Measurements from ENCODE around the gene TEX36.

TEX36 gene

GRCh38 chr10:125711110-125711750 is 28.3 kb upstream of the TEX36 start:
- TF ChIP-seq CTCF (IDR thresholded peaks at IDR 0.05; ENCODE audit: insufficient read depth, low read depth, low read length, missing control alignments) = no peak
- DNase-seq (ENCODE audit: low read depth) = no peak
- no peak overlapping the region for H3K4me3 ChIP-seq (ENCODE audit: low read depth, low read length)

GRCh38 chr10:125709553-125710474 is 26.9 kb upstream of the TEX36 start:
- no peak overlapping the region for H3K4me3 ChIP-seq (ENCODE audit: low read depth, low read length)
- TF ChIP-seq CTCF (IDR thresholded peaks at IDR 0.05; ENCODE audit: insufficient read depth, low read depth, low read length, missing control alignments) = no peak
- DNase-seq (ENCODE audit: low read depth) = no peak

- no peak for TF ChIP-seq CTCF (IDR thresholded peaks at IDR 0.05; ENCODE audit: insufficient read depth, low read depth, low read length, missing control alignments)
- H3K4me3 ChIP-seq (ENCODE audit: low read depth, low read length) = no peak overlapping the region
- DNase-seq (ENCODE audit: low read depth) = no peak
Observed at GRCh38 chr10:125708971-125709503, 26.1 kb upstream of the TEX36 start.

GRCh38 chr10:125707541-125708468 is 24.8 kb upstream of the TEX36 start:
- H3K4me3 ChIP-seq (ENCODE audit: low read depth, low read length) = no peak overlapping the region
- no peak for TF ChIP-seq CTCF (IDR thresholded peaks at IDR 0.05; ENCODE audit: insufficient read depth, low read depth, low read length, missing control alignments)
- DNase-seq (ENCODE audit: low read depth) = no peak

- TF ChIP-seq CTCF (IDR thresholded peaks at IDR 0.05; ENCODE audit: insufficient read depth, low read depth, low read length, missing control alignments) = no peak
- no peak for DNase-seq (ENCODE audit: low read depth)
- no peak overlapping the region for H3K4me3 ChIP-seq (ENCODE audit: low read depth, low read length)
Observed at GRCh38 chr10:125700355-125700911, 17.5 kb upstream of the TEX36 start.

GRCh38 chr10:125699562-125700143 is 16.7 kb upstream of the TEX36 start:
- no peak overlapping the region for H3K4me3 ChIP-seq (ENCODE audit: low read depth, low read length)
- no peak for TF ChIP-seq CTCF (IDR thresholded peaks at IDR 0.05; ENCODE audit: insufficient read depth, low read depth, low read length, missing control alignments)
- no peak for DNase-seq (ENCODE audit: low read depth)

Measured in GM12865 (cell line).